ENCODE data around the gene MAP3K21. TPM values are rescaled to one million over a fixed set of nuclear protein-coding genes. Genes with fewer than 3 reads are reported as not detected.

MAP3K21 gene
- polyA plus RNA-seq, 1 of the 3 experiments (the other 2 are of a cell fraction), result 0.33 TPM

GRCh38 chr1:233421293-233421692, 93.8 kb downstream of the MAP3K21 start:
- no peak for DNase-seq
- Histone ChIP-seq H3K4me2 (no peak overlapping the region), H3K27me3 (ENCODE audit: insufficient read depth) (no peaks in the 10 kb centered on the region), H3K4me3 (ENCODE audit: low read depth in 2 of 2, low read length in 1 of 2) (no peak overlapping the region), H3F3A (replicated peaks; ENCODE audit: insufficient read depth) (no peaks in the 10 kb centered on the region), H3K9ac (no peak overlapping the region), H3K9me2 (no peaks in the 10 kb centered on the region), H3K36me3 (replicated peaks in 1 of 2; ENCODE audit: control insufficient read depth in 1 of 2, insufficient read depth in 2 of 2, low read length in 1 of 2) (no peaks in the 10 kb centered on the region), H2AFZ (ENCODE audit: low read depth) (no peak overlapping the region), H3K4me1 (ENCODE audit: control insufficient read depth in 1 of 2, insufficient read depth in 2 of 2, low read depth in 1 of 2, low read length in 1 of 2) (no peaks in the 10 kb centered on the region), H3K79me2 (ENCODE audit: insufficient read depth) (no peaks in the 10 kb centered on the region), H4K20me1 (ENCODE audit: insufficient read depth) (no peaks in the 10 kb centered on the region), H3K9me3 (no peaks in the 10 kb centered on the region), H3K27ac (ENCODE audit: low read depth in 2 of 2, low read length in 1 of 2) (no peak overlapping the region)
- TF ChIP-seq SMC3 (IDR thresholded peaks at IDR 0.05; ENCODE audit: low read depth, low read length), result no peak
- TF ChIP-seq FOXJ3 (CRISPR knock-in tag; IDR thresholded peaks at IDR 0.05), result no peak
- TF ChIP-seq MXI1 (IDR thresholded peaks at IDR 0.05; ENCODE audit: low read depth, low read length), result no peak
- TF ChIP-seq SIN3A (IDR thresholded peaks at IDR 0.05; ENCODE audit: borderline replicate concordance, low read depth, low read length), result no peak
- no peak for TF ChIP-seq TEAD4 (IDR thresholded peaks at IDR 0.05; ENCODE audit: borderline replicate concordance, insufficient read depth)
- no peak for TF ChIP-seq MEF2A (IDR thresholded peaks at IDR 0.05; ENCODE audit: borderline replicate concordance, low read depth)
- no peak for TF ChIP-seq RXRA (IDR thresholded peaks at IDR 0.05; ENCODE audit: borderline replicate concordance, low read depth)
- TF ChIP-seq IRF3 (IDR thresholded peaks at IDR 0.05; ENCODE audit: low read depth, low read length), result no peak
- TF ChIP-seq, protein P1, sequence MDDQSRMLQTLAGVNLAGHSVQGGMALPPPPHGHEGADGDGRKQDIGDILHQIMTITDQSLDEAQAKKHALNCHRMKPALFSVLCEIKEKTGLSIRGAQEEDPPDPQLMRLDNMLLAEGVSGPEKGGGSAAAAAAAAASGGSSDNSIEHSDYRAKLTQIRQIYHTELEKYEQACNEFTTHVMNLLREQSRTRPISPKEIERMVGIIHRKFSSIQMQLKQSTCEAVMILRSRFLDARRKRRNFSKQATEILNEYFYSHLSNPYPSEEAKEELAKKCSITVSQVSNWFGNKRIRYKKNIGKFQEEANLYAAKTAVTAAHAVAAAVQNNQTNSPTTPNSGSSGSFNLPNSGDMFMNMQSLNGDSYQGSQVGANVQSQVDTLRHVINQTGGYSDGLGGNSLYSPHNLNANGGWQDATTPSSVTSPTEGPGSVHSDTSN (IDR thresholded peaks at IDR 0.05), result no peak
- no peak for TF ChIP-seq ELF1 (IDR thresholded peaks at IDR 0.05)
- TF ChIP-seq EZH2phosphoT487 (IDR thresholded peaks at IDR 0.05; ENCODE audit: borderline replicate concordance, low read depth), result no peak
- no peak for TF ChIP-seq NRF1 (IDR thresholded peaks at IDR 0.05; ENCODE audit: low read depth, low read length)
- TF ChIP-seq JUND (IDR thresholded peaks at IDR 0.05), result no peak
- no peak for TF ChIP-seq CHD2 (IDR thresholded peaks at IDR 0.05; ENCODE audit: low read length, partially characterized antibody)
- TF ChIP-seq YY1 (IDR thresholded peaks at IDR 0.05; ENCODE audit: low read depth), result no peak
- no peak for TF ChIP-seq TCF12 (IDR thresholded peaks at IDR 0.05)
- TF ChIP-seq, protein P2, sequence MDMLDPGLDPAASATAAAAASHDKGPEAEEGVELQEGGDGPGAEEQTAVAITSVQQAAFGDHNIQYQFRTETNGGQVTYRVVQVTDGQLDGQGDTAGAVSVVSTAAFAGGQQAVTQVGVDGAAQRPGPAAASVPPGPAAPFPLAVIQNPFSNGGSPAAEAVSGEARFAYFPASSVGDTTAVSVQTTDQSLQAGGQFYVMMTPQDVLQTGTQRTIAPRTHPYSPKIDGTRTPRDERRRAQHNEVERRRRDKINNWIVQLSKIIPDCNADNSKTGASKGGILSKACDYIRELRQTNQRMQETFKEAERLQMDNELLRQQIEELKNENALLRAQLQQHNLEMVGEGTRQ (IDR thresholded peaks at IDR 0.05; ENCODE audit: borderline replicate concordance, low read depth, low read length), result no peak
- no peak for TF ChIP-seq GATA2 (CRISPR knock-in tag; IDR thresholded peaks at IDR 0.05)
- TF ChIP-seq, protein P3, sequence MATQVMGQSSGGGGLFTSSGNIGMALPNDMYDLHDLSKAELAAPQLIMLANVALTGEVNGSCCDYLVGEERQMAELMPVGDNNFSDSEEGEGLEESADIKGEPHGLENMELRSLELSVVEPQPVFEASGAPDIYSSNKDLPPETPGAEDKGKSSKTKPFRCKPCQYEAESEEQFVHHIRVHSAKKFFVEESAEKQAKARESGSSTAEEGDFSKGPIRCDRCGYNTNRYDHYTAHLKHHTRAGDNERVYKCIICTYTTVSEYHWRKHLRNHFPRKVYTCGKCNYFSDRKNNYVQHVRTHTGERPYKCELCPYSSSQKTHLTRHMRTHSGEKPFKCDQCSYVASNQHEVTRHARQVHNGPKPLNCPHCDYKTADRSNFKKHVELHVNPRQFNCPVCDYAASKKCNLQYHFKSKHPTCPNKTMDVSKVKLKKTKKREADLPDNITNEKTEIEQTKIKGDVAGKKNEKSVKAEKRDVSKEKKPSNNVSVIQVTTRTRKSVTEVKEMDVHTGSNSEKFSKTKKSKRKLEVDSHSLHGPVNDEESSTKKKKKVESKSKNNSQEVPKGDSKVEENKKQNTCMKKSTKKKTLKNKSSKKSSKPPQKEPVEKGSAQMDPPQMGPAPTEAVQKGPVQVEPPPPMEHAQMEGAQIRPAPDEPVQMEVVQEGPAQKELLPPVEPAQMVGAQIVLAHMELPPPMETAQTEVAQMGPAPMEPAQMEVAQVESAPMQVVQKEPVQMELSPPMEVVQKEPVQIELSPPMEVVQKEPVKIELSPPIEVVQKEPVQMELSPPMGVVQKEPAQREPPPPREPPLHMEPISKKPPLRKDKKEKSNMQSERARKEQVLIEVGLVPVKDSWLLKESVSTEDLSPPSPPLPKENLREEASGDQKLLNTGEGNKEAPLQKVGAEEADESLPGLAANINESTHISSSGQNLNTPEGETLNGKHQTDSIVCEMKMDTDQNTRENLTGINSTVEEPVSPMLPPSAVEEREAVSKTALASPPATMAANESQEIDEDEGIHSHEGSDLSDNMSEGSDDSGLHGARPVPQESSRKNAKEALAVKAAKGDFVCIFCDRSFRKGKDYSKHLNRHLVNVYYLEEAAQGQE (IDR thresholded peaks at IDR 0.05; ENCODE audit: low read depth, low read length), result no peak
- ChIA-PET CTCF (interaction anchor here (0.6 to 0.7 kb wide), 2 partner anchors 695 to 937 kb away, joined by 3 read pairs; no protein-coding TSS in a partner anchor), POLR2A (no interaction called here)

All from SK-N-SH (cell line).